Measurements from ENCODE around the gene BMP2. TPM values are rescaled to one million over a fixed set of nuclear protein-coding genes. Genes with fewer than 3 reads are reported as not detected.

The BMP2 gene
- total and polyA plus RNA-seq, 3 experiments from 2014 or later = not detected

DNA sequence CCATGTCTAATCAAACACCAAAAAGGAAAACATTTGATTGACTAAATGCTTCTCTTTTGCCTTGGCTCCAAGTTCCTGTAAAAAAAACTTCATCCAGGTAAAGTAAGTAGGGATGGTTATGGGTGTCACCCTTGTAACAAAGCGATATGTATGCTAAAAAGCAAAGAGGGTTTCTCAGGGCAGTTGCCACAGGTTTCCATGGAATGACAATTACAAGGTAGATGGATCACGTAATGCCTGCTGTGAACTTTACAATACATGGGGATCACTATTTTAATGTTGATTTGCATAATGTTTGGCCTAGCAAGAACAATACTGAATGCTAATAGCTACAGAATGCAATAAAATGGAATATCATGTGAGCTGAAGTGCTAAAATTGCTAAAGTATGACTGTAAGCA lies 2.9 kb upstream of the BMP2 start:
- Mint-ChIP-seq H3K4me1 (peaks cover 0 to 9% (median 0%) of the 10 kb centered on the region in 3 donors), H3K36me3 (no peaks in the 10 kb centered on the region), H3K4me3 (no peak overlapping the region), H3K27ac (no peak overlapping the region), H3K27me3 (peaks cover 15 to 32% of the 10 kb centered on the region in 2 donors), H3K9me3 (peaks cover 0 to 8% (median 5%) of the 10 kb centered on the region in 5 donors)
- H3K9me3 ChIP-seq (ENCODE audit: low read length) = no peaks in the 10 kb centered on the region
- ChIA-PET CTCF (no interaction called here), POLR2A (no interaction called here)
- H3K27me3 ChIP-seq (ENCODE audit: insufficient read depth, low read length, poor library complexity, severe bottlenecking) = no peaks in the 10 kb centered on the region
- H3K27ac ChIP-seq (ENCODE audit: low read depth, low read length) = no peak overlapping the region
- no peaks in the 10 kb centered on the region for H3K4me1 ChIP-seq (ENCODE audit: insufficient read depth, low read length)
- no peaks in the 10 kb centered on the region for H3K36me3 ChIP-seq (ENCODE audit: insufficient read depth, low read length)
- DNase-seq = no peak
- no peak overlapping the region for H3K4me3 ChIP-seq (ENCODE audit: low read length)

DNA sequence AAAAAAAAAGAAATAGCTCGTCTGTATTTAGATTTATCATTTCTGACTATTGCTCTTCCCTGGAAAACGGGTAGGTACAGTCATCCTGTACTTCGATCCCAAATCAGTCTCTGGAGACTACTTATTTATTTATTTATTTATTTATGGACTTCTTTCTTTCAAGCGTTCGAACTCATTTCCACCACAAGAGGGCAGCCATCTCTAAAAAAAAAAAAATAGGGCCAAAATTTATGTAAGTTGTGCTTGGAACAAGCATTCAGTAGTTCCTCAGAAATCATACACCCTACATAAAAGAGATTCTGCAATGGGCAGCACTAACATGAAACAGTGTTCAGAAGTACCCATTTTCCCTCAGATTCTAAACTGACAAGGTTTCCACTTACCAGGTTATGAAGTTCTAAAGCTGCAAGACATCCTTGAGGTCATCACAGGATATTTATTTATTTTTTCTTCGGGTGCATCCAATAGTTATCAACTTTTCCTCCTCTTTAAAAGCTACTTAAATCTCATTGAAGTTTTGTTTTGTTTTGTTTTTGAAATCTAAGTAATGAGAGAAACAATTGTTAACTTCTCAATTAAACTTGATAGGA lies 1.9 kb upstream of the BMP2 start:
- no peak overlapping the region for H3K4me3 ChIP-seq (ENCODE audit: low read length)
- POLR2A ChIA-PET = no interaction called here

DNA sequence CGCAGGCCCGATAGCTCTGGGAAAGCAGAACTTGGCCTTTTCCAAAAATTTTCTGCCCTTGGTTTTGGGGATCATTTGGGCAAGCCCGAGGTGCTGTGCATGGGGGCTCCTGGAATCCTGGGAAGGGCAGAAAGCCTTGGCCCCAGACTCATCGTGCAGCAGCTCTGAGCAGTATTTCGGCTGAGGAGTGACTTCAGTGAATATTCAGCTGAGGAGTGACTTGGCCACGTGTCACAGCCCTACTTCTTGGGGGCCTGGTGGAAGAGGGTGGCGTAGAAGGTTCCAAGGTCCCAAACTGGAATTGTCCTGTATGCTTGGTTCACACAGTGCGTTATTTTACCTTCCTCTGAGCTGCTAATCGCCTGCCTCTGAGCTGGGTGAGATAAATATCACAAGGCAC lies 1.1 kb upstream of the BMP2 start:
- no peak overlapping the region for H3K4me3 Mint-ChIP-seq
- peaks cover 0 to 9% (median 0%) of the 10 kb centered on the region in 3 donors for H3K4me1 Mint-ChIP-seq
- peaks cover 24 to 46% of the 10 kb centered on the region in 2 donors for H3K27me3 Mint-ChIP-seq
- no peaks in the 10 kb centered on the region for H3K27me3 ChIP-seq (ENCODE audit: insufficient read depth, low read length, poor library complexity, severe bottlenecking)
- no peaks in the 10 kb centered on the region for H3K4me1 ChIP-seq (ENCODE audit: insufficient read depth, low read length)
- no peak overlapping the region for H3K27ac ChIP-seq (ENCODE audit: low read depth, low read length)
- H3K9me3 ChIP-seq (ENCODE audit: low read length) = no peaks in the 10 kb centered on the region
- CTCF ChIA-PET = no interaction called here
- H3K36me3 Mint-ChIP-seq = no peaks in the 10 kb centered on the region
- no peak overlapping the region for H3K4me3 ChIP-seq (ENCODE audit: low read length)
- no peak overlapping the region for H3K27ac Mint-ChIP-seq
- no peak for DNase-seq
- H3K36me3 ChIP-seq (ENCODE audit: insufficient read depth, low read length) = no peaks in the 10 kb centered on the region
- H3K9me3 Mint-ChIP-seq = peaks cover 0 to 12% (median 3%) of the 10 kb centered on the region in 5 donors
- POLR2A ChIA-PET = no interaction called here

More for the DNA sequence above, 1.9 kb upstream of the BMP2 start:
- Histone ChIP-seq H3K27ac (ENCODE audit: low read depth, low read length) (no peak overlapping the region), H3K36me3 (ENCODE audit: insufficient read depth, low read length) (no peaks in the 10 kb centered on the region), H3K9me3 (ENCODE audit: low read length) (no peaks in the 10 kb centered on the region), H3K27me3 (ENCODE audit: insufficient read depth, low read length, poor library complexity, severe bottlenecking) (no peaks in the 10 kb centered on the region), H3K4me1 (ENCODE audit: insufficient read depth, low read length) (no peaks in the 10 kb centered on the region)
- H3K27ac Mint-ChIP-seq = no peak overlapping the region
- H3K4me3 Mint-ChIP-seq = no peak overlapping the region
- CTCF ChIA-PET = no interaction called here
- H3K36me3 Mint-ChIP-seq = no peaks in the 10 kb centered on the region
- peaks cover 0 to 8% (median 5%) of the 10 kb centered on the region in 5 donors for H3K9me3 Mint-ChIP-seq
- peaks cover 19 to 37% of the 10 kb centered on the region in 2 donors for H3K27me3 Mint-ChIP-seq
- DNase-seq = no peak
- H3K4me1 Mint-ChIP-seq = peaks cover 0 to 9% (median 0%) of the 10 kb centered on the region in 3 donors

DNA sequence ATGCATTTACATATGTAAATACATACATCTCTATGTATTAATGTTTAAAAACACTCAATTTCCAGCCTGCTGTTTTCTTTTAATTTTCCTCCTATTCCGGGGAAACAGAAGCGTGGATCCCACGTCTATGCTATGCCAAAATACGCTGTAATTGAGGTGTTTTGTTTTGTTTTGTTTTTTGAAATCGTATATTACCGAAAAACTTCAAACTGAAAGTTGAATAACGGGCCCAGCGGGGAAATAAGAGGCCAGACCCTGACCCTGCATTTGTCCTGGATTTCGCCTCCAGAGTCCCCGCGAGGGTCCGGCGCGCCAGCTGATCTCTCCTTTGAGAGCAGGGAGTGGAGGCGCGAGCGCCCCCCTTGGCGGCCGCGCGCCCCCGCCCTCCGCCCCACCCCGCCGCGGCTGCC lies 355 bp upstream of the BMP2 start:
- no peak overlapping the region for H3K4me3 ChIP-seq (ENCODE audit: low read length)
- H3K36me3 ChIP-seq (ENCODE audit: insufficient read depth, low read length) = no peaks in the 10 kb centered on the region
- H3K9me3 Mint-ChIP-seq = peaks cover 0 to 12% (median 3%) of the 10 kb centered on the region in 5 donors
- H3K4me1 Mint-ChIP-seq = peaks cover 0 to 9% (median 0%) of the 10 kb centered on the region in 3 donors
- peak overlapping the region in 4 of 7 donors; percentile 23 to 41 (median 26) for H3K4me3 Mint-ChIP-seq
- H3K27me3 Mint-ChIP-seq = peaks cover 24 to 50% of the 10 kb centered on the region in 2 donors
- DNase-seq = no peak
- H3K36me3 Mint-ChIP-seq = no peaks in the 10 kb centered on the region
- H3K27me3 ChIP-seq (ENCODE audit: insufficient read depth, low read length, poor library complexity, severe bottlenecking) = no peaks in the 10 kb centered on the region
- no peak overlapping the region for H3K27ac Mint-ChIP-seq
- no peaks in the 10 kb centered on the region for H3K9me3 ChIP-seq (ENCODE audit: low read length)
- ChIA-PET POLR2A (no interaction called here), CTCF (no interaction called here)
- no peak overlapping the region for H3K27ac ChIP-seq (ENCODE audit: low read depth, low read length)
- no peaks in the 10 kb centered on the region for H3K4me1 ChIP-seq (ENCODE audit: insufficient read depth, low read length)

DNA sequence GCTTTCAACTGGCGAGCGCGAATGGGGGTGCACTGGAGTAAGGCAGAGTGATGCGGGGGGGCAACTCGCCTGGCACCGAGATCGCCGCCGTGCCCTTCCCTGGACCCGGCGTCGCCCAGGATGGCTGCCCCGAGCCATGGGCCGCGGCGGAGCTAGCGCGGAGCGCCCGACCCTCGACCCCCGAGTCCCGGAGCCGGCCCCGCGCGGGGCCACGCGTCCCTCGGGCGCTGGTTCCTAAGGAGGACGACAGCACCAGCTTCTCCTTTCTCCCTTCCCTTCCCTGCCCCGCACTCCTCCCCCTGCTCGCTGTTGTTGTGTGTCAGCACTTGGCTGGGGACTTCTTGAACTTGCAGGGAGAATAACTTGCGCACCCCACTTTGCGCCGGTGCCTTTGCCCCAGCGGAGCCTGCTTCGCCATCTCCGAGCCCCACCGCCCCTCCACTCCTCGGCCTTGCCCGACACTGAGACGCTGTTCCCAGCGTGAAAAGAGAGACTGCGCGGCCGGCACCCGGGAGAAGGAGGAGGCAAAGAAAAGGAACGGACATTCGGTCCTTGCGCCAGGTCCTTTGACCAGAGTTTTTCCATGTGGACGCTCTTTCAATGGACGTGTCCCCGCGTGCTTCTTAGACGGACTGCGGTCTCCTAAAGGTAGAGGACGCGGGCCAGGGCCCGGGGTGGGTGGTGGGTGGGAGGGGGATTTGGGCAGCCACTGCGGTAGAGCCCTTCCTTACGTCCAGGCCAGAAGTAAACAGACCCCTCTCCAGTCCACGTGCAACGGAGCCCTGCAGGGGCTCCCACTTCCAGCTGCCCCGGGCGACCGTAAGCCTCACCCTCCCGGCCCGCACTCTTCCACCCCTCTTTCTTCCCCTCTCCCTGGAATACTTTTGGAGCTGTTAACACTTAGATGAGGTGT lies 998 bp downstream of the BMP2 start:
- Mint-ChIP-seq H3K9me3 (peaks cover 0 to 15% (median 3%) of the 10 kb centered on the region in 5 donors), H3K27me3 (peaks cover 24 to 54% of the 10 kb centered on the region in 2 donors), H3K4me3 (peak overlapping the region in 2 of 7 donors; percentile 6 to 35), H3K4me1 (peaks cover 0 to 9% (median 0%) of the 10 kb centered on the region in 3 donors), H3K27ac (no peak overlapping the region), H3K36me3 (no peaks in the 10 kb centered on the region)
- H3K36me3 ChIP-seq (ENCODE audit: insufficient read depth, low read length) = no peaks in the 10 kb centered on the region
- no peaks in the 10 kb centered on the region for H3K4me1 ChIP-seq (ENCODE audit: insufficient read depth, low read length)
- POLR2A ChIA-PET = no interaction called here
- no peak overlapping the region for H3K27ac ChIP-seq (ENCODE audit: low read depth, low read length)
- H3K4me3 ChIP-seq (ENCODE audit: low read length) = no peak overlapping the region
- no peak for DNase-seq
- CTCF ChIA-PET = no interaction called here
- H3K27me3 ChIP-seq (ENCODE audit: insufficient read depth, low read length, poor library complexity, severe bottlenecking) = no peaks in the 10 kb centered on the region
- no peaks in the 10 kb centered on the region for H3K9me3 ChIP-seq (ENCODE audit: low read length)

DNA sequence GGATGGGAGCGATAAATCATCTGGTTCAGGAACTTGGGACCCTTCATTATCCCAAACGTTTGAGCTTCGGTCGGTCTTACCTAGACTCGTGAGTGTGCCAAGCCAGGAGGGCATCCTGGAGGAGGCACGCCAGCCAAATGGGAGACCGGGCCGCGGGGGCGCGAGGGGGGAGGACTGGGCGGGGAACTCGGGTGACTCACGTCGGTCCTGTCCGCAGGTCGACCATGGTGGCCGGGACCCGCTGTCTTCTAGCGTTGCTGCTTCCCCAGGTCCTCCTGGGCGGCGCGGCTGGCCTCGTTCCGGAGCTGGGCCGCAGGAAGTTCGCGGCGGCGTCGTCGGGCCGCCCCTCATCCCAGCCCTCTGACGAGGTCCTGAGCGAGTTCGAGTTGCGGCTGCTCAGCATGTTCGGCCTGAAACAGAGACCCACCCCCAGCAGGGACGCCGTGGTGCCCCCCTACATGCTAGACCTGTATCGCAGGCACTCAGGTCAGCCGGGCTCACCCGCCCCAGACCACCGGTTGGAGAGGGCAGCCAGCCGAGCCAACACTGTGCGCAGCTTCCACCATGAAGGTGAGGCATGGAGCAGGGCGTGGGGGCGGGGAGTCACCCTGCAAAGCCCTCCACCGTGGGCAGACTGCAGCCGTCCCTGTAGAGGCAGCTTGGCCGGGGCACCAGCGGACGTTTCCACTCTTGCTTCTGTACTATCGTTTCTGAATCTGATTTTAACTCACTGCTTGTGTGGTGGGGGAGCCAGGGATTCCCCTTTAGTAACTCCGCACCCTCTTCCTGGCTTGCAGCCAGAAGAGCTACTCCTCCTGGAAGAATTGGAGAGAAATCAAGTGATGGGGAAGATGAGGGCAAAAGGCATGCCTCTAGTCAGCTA lies 2.7 kb downstream of the BMP2 start:
- Histone ChIP-seq H3K9me3 (ENCODE audit: low read length) (no peaks in the 10 kb centered on the region), H3K27me3 (ENCODE audit: insufficient read depth, low read length, poor library complexity, severe bottlenecking) (no peaks in the 10 kb centered on the region), H3K27ac (ENCODE audit: low read depth, low read length) (no peak overlapping the region), H3K4me3 (ENCODE audit: low read length) (no peak overlapping the region), H3K4me1 (ENCODE audit: insufficient read depth, low read length) (no peaks in the 10 kb centered on the region), H3K36me3 (ENCODE audit: insufficient read depth, low read length) (no peaks in the 10 kb centered on the region)
- H3K4me3 Mint-ChIP-seq = no peak overlapping the region
- H3K4me1 Mint-ChIP-seq = peaks cover 0 to 9% (median 0%) of the 10 kb centered on the region in 3 donors
- POLR2A ChIA-PET = no interaction called here
- peaks cover 0 to 15% (median 3%) of the 10 kb centered on the region in 5 donors for H3K9me3 Mint-ChIP-seq
- CTCF ChIA-PET = no interaction called here
- H3K27ac Mint-ChIP-seq = no peak overlapping the region
- peaks cover 20 to 46% of the 10 kb centered on the region in 2 donors for H3K27me3 Mint-ChIP-seq
- no peaks in the 10 kb centered on the region for H3K36me3 Mint-ChIP-seq
- DNase-seq = no peak

DNA sequence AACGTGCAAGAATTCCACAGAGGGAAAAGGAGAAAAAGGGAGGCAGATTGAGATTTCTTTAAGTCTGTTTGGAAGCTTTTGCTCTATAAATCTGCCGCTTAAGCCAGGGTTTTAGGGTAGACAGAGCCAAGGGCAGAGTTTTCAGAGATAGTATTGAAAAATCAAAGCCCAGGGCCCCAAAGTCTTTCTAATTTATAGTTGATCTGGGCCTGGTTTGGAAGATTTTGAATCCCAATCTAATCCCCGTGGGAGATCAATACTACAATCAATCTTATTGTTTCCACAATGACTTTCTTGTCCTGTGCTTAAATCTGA lies 3.3 kb downstream of the BMP2 start:
- Histone ChIP-seq H3K4me3 (ENCODE audit: low read length) (no peak overlapping the region), H3K9me3 (ENCODE audit: low read length) (no peaks in the 10 kb centered on the region), H3K36me3 (ENCODE audit: insufficient read depth, low read length) (no peaks in the 10 kb centered on the region), H3K27me3 (ENCODE audit: insufficient read depth, low read length, poor library complexity, severe bottlenecking) (no peaks in the 10 kb centered on the region), H3K27ac (ENCODE audit: low read depth, low read length) (no peak overlapping the region), H3K4me1 (ENCODE audit: insufficient read depth, low read length) (no peaks in the 10 kb centered on the region)
- H3K27ac Mint-ChIP-seq = no peak overlapping the region
- ChIA-PET CTCF (no interaction called here), POLR2A (no interaction called here)
- peaks cover 19 to 43% of the 10 kb centered on the region in 2 donors for H3K27me3 Mint-ChIP-seq
- peaks cover 0 to 9% (median 0%) of the 10 kb centered on the region in 3 donors for H3K4me1 Mint-ChIP-seq
- DNase-seq = no peak
- no peak overlapping the region for H3K4me3 Mint-ChIP-seq
- no peaks in the 10 kb centered on the region for H3K36me3 Mint-ChIP-seq
- peaks cover 0 to 15% (median 3%) of the 10 kb centered on the region in 5 donors for H3K9me3 Mint-ChIP-seq

All from CD8-positive, alpha-beta memory T cell (primary cell).